HepG2 (cell line): Measurements from ENCODE around the gene DHX8. TPM values are rescaled to one million over a fixed set of nuclear protein-coding genes. Genes with fewer than 3 reads are reported as not detected.

Experiments used
- CBX1 ChIP-seq: IDR thresholded peaks from one replicate; pipeline ENCODE4 v1.6.1; 2016; ENCODE audit warnings: antibody characterized with exemption, low read depth
- FOXP1 ChIP-seq, 2 experiments: fragments of 450-650 bp in 1 of 2; IDR thresholded peaks; 2 replicates each; pipeline ENCODE4 v1.6.1; 2017 to 2018; ENCODE audit warnings: antibody characterized with exemption in 1 of 2
- HNRNPUL1 ChIP-seq: fragments of 200-400 bp; formaldehyde crosslinking; IDR thresholded peaks from 2 replicates; pipeline ENCODE4 v1.6.1; 2017; ENCODE audit warnings: low read depth, mild to moderate bottlenecking, low read length, moderate library complexity
- ISL2 ChIP-seq: sonication (generic); formaldehyde crosslinking; IDR thresholded peaks from 2 replicates; pipeline ENCODE4 v1.5.0; 2020; ENCODE audit warnings: missing genetic modification reagents
- MAFK ChIP-seq, 2 experiments: IDR thresholded peaks in 1 of 2; conservative IDR thresholded peaks in 1 of 2; 2 replicates each; pipeline ENCODE4 v1.6.1; 2011; ENCODE audit warnings: improper control_type of control experiment in 2 of 2, low read length in 2 of 2
- MED1 ChIP-seq: sonication (generic); formaldehyde crosslinking; IDR thresholded peaks from 2 replicates; pipeline ENCODE4 v1.4.0; 2020; ENCODE audit warnings: missing genetic modification reagents
- MXD4 ChIP-seq: IDR thresholded peaks from 2 replicates; pipeline ENCODE4 v1.6.1; 2016; ENCODE audit warnings: mild to moderate bottlenecking, missing biosample characterization, missing genetic modification reagents
- NCOA5 ChIP-seq: sonication (generic); formaldehyde crosslinking; IDR thresholded peaks from 2 replicates; pipeline ENCODE4 v1.4.0; 2020; ENCODE audit warnings: missing genetic modification reagents
- NPAS2 ChIP-seq: sonication (generic); formaldehyde crosslinking; IDR thresholded peaks from 2 replicates; pipeline ENCODE4 v1.8.0; 2022; ENCODE audit warnings: mild to moderate bottlenecking, missing genetic modification reagents, borderline replicate concordance
- NR1H2 ChIP-seq: sonication (generic); formaldehyde crosslinking; IDR thresholded peaks from 2 replicates; pipeline ENCODE4 v1.8.1; 2022; ENCODE audit warnings: low read depth, missing genetic modification reagents, borderline replicate concordance
- POLR2A ChIP-seq, 2 experiments: IDR thresholded peaks; 2 replicates each; pipeline ENCODE4 v1.6.1; 2011; ENCODE audit warnings: low read depth in 2 of 2, low read length in 2 of 2, mild to moderate bottlenecking in 1 of 2, moderate library complexity in 1 of 2; ENCODE audit not compliant: insufficient read depth in 1 of 2
- SP140L ChIP-seq: sonication (generic); formaldehyde crosslinking; IDR thresholded peaks from 2 replicates; pipeline ENCODE4 v1.4.0; 2020; ENCODE audit warnings: missing genetic modification reagents, borderline replicate concordance
- SP5 ChIP-seq: IDR thresholded peaks from 2 replicates; pipeline ENCODE4 v1.6.1; 2016; ENCODE audit warnings: low read depth, borderline replicate concordance
- TBL1XR1 ChIP-seq: fragments of 150-350 bp; IDR thresholded peaks from 2 replicates; pipeline ENCODE4 v1.6.1; 2014; ENCODE audit warnings: borderline replicate concordance, low read length; ENCODE audit not compliant: partially characterized antibody
- U2AF2 ChIP-seq: fragments of 200-400 bp; formaldehyde crosslinking; IDR thresholded peaks from 2 replicates; pipeline ENCODE4 v1.6.1; 2017; ENCODE audit warnings: low read depth, mild to moderate bottlenecking, low read length
- ZBTB40 ChIP-seq, 2 experiments: fragments of 450-650 bp in 1 of 2; sonication (generic) in 1 of 2; formaldehyde crosslinking in 1 of 2; IDR thresholded peaks; 2 replicates each; pipeline versions ENCODE4 v1.6.1 to v1.8.0; 2016 to 2022; ENCODE audit warnings: antibody characterized with exemption in 1 of 2, mild to moderate bottlenecking in 1 of 2, missing genetic modification reagents in 1 of 2
- ZNF136 ChIP-seq: sonication (generic); formaldehyde crosslinking; IDR thresholded peaks from 2 replicates; pipeline ENCODE4 v1.8.1; 2022; ENCODE audit warnings: low read depth, mild to moderate bottlenecking, moderate library complexity, missing genetic modification reagents
- ZNF597 ChIP-seq: sonication (generic); formaldehyde crosslinking; IDR thresholded peaks from 2 replicates; pipeline ENCODE4 v1.5.0; 2020; ENCODE audit warnings: missing genetic modification reagents
- ZNF746 ChIP-seq: sonication (generic); formaldehyde crosslinking; IDR thresholded peaks from 2 replicates; pipeline ENCODE4 v1.8.0; 2022; ENCODE audit warnings: mild to moderate bottlenecking, missing genetic modification reagents
- ZNF790 ChIP-seq: sonication (generic); formaldehyde crosslinking; IDR thresholded peaks from 2 replicates; pipeline ENCODE4 v1.8.0; 2022; ENCODE audit warnings: missing genetic modification reagents, mild to moderate bottlenecking, borderline replicate concordance
- polyA plus RNA-seq, 8 experiments: library from polyadenylated mRNA; depleted of rRNA in 3 of 8; stranded (reverse) in 7 of 8; unstranded in 1 of 8; fragments of >200 nt; fragmentation: Illumina TruSeq in 4 of 8; extraction: Trizol in 4 of 8; gene quantifications; 2 replicates each; pipeline versions ENCODE4 v1.2.1 to v1.2.3, GENCODE V29; 2011 to 2016; ENCODE audit warnings: low read depth in 4 of 8, missing spikeins in 1 of 8, mixed read lengths in 1 of 8; ENCODE audit not compliant: insufficient read depth in 1 of 8
- total RNA-seq, 5 experiments: library from RNA; depleted of rRNA; stranded (reverse); fragments of >200 nt; fragmentation: Illumina TruSeq; extraction: Trizol; gene quantifications; 2 replicates each; pipeline ENCODE4 v1.2.3, GENCODE V29; 2016; ENCODE audit warnings: low read depth in 1 of 5

The DHX8 gene
- total and polyA plus RNA-seq, 2 of the 13 experiments (the other 11 are each of a cell fraction or from before 2014, with no cell fraction given) = 24.8 to 48.9 TPM

DNA sequence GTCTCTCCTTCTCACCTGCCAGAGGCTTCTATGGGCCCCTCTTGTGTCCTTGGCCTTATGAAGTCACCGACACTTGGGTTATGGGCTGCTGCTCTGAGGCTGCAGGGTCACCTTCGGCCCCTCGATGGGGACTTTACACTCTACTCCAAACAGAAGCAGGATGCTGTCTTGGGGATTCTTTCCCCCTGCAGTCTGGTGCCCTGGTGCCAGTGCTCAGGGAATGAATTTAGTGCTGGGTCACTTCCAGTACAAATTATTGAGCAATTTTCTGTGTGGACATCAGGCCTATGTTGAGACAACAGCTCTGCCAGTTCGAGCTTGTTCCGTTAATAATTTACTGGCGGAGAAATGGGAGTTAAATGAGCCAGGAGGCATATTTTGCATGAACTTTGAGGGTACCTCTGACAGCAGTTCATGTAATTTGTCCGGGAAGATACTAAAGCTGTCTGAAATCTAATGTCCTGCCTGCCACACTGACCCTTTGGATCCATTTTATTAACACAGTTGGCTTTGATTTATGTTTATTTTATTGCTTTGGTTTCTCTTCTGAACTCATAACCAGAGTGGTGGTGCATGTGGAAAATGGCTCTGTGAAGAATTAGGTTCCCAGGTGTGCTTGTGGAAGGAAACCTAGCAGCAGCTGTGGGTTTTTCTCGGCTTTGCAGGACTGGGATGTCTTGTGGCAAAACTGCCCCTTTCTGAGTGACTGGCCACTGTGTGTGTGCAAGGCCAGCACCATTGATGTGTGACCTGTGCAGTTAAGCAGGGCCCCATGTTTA is 34.1 kb upstream of the DHX8 start (continued):
- TF ChIP-seq ZBTB40 (IDR thresholded peaks at IDR 0.05) (no peak), ZBTB40 (CRISPR knock-in tag; IDR thresholded peaks at IDR 0.05) (peak; percentile 85), SP5 (CRISPR knock-in tag) (no peak), POLR2A (IDR thresholded peaks at IDR 0.05; ENCODE audit: insufficient read depth in 1 of 2, low read depth in 2 of 2, low read length in 2 of 2) (no peak), MED1 (CRISPR knock-in tag) (peak; percentile 97), NR1H2 (CRISPR knock-in tag) (no peak), HNRNPUL1 (no peak), ZNF790 (CRISPR knock-in tag) (no peak), U2AF2 (no peak), TBL1XR1 (no peak), NPAS2 (CRISPR knock-in tag) (no peak), NCOA5 (CRISPR knock-in tag) (no peak), ZNF746 (CRISPR knock-in tag) (peak; percentile 70; the same call in 1 of the 2 replicates), CBX1 (peak; percentile 33), FOXP1 (IDR thresholded peaks at IDR 0.05) (no peak; the same call in 1 of the 2 replicates), FOXP1 (CRISPR knock-in tag; IDR thresholded peaks at IDR 0.05) (peak; percentile 88), MXD4 (CRISPR knock-in tag) (no peak), ISL2 (CRISPR knock-in tag) (peak; percentile 95), SP140L (CRISPR knock-in tag) (no peak), ZNF597 (CRISPR knock-in tag) (no peak), ZNF136 (peak; percentile 78; the same call in 1 of the 2 replicates), MAFK (conservative IDR thresholded peaks at IDR 0.05 in 1 of 2, IDR thresholded peaks at IDR 0.05 in 1 of 2; ENCODE audit: low read length in 2 of 2) (0 out of 4 replicates have a peak, but pooled peaks of 1 of the 2 experiments have one; percentile 21)
